Left lung (tissue), 10 donors: Measurements from ENCODE around the gene KCNIP4. TPM values are rescaled to one million over a fixed set of nuclear protein-coding genes. Genes with fewer than 3 reads are reported as not detected.

Experiments used
- ATAC-seq: fragments of 200-7000 bp; cut with Tn5 transposase; one replicate; pipeline ENCODE4 v1.9.1; 2020; ENCODE audit warnings: moderate library complexity
- DNase-seq, 4 donors: peaks; one replicate each; pipeline ENCODE4 v3.0.0-alpha.2; 2013 to 2020
- H3K27ac ChIP-seq, 2 donors: fragments of 200-600 bp; sonication (generic) in 1 of 2; one replicate each; pipeline versions ENCODE4 v1.5.0 to v1.8.0; 2020 to 2021
- H3K27me3 ChIP-seq, 2 donors: fragments of 200-600 bp; sonication (generic) in 1 of 2; one replicate each; pipeline versions ENCODE4 v1.5.0 to v1.8.0; 2020 to 2021
- H3K36me3 ChIP-seq, 2 donors: fragments of 200-600 bp; sonication (generic) in 1 of 2; one replicate each; pipeline versions ENCODE4 v1.5.0 to v1.8.0; 2020 to 2021
- H3K4me1 ChIP-seq, 2 donors: fragments of 200-600 bp; one replicate each; pipeline ENCODE4 v1.8.0; 2021
- H3K4me3 ChIP-seq, 2 donors: fragments of 200-600 bp; sonication (generic) in 1 of 2; one replicate each; pipeline versions ENCODE4 v1.5.0 to v1.8.0; 2020 to 2021; ENCODE audit warnings: mild to moderate bottlenecking in 1 of 2
- H3K9me3 ChIP-seq, 2 donors: fragments of 200-600 bp; sonication (generic) in 1 of 2; one replicate each; pipeline versions ENCODE4 v1.5.0 to v1.8.0; 2020 to 2021
- CTCF ChIP-seq, 2 donors: fragments of 200-600 bp; sonication (generic) in 1 of 2; IDR thresholded peaks; one replicate each; pipeline versions ENCODE4 v1.5.0 to v1.8.0; 2021; ENCODE audit warnings: antibody characterized with exemption in 2 of 2
- intact Hi-C, 2 donors: fragments of 100-400 bp; cut with DNase I; formaldehyde crosslinking; loops; one replicate each; pipeline versions ENCODE4 v1.11.2 to v1.14.2; 2022
- polyA plus RNA-seq, 6 donors: library from polyadenylated mRNA; unstranded; fragments of 120-200 nt; gene quantifications; one replicate each; pipeline ENCODE4 v1.2.1, GENCODE V29; 2013; ENCODE audit not compliant: insufficient read length in 6 of 6
- total RNA-seq, 2 donors: library from RNA; stranded (reverse); fragmentation: NEBNext Ultra II Directional; extraction: Animal tissue kit (Norgen Biotek cat#: 25700); gene quantifications; one replicate each; pipeline ENCODE4 v1.2.1, GENCODE V29; 2021
- donor health status: DM: no; HTN: yes; CAD: no.
- donor health status: DM: no; HTN: no; CAD: no.

KCNIP4 gene
- total and polyA plus RNA-seq, 8 donors, result 2.8 to 5.4 (median 4.9) TPM; not detected in 2

- Histone ChIP-seq H3K36me3 (no peaks in the 10 kb centered on the region), H3K9me3 (no peaks in the 10 kb centered on the region), H3K27ac (no peak overlapping the region), H3K4me1 (no peaks in the 10 kb centered on the region), H3K4me3 (no peak overlapping the region), H3K27me3 (no peaks in the 10 kb centered on the region)
- intact Hi-C loops, result no loop called here
- DNase-seq (no peak), ATAC-seq (no peak)
- no peak for TF ChIP-seq CTCF (IDR thresholded peaks at IDR 0.05)
Observed at GRCh38 chr4:21709031-21709430, 239.5 kb downstream of the KCNIP4 start.

GRCh38 chr4:21699446-21699845 lies 249.1 kb downstream of the KCNIP4 start:
- intact Hi-C loops, result no loop called here
- no peaks in the 10 kb centered on the region for H3K4me1 ChIP-seq
- TF ChIP-seq CTCF (IDR thresholded peaks at IDR 0.05), result no peak

GRCh38 chr4:21697583-21697982 lies 251.0 kb downstream of the KCNIP4 start:
- intact Hi-C loops, result no loop called here
- H3K4me1 ChIP-seq, result no peaks in the 10 kb centered on the region
- H3K9me3 ChIP-seq, result no peaks in the 10 kb centered on the region
- H3K27me3 ChIP-seq, result peaks cover 0 to 7% of the 10 kb centered on the region in 2 donors
- H3K27ac ChIP-seq, result no peak overlapping the region
- H3K4me3 ChIP-seq, result no peak overlapping the region
- no peak for TF ChIP-seq CTCF (IDR thresholded peaks at IDR 0.05)
- DNase-seq (peak in 1 of 4 donors; percentile 65), ATAC-seq (peak; percentile 19)
- no peaks in the 10 kb centered on the region for H3K36me3 ChIP-seq

More at GRCh38 chr4:21699446-21699845, 249.1 kb downstream of the KCNIP4 start:
- Histone ChIP-seq H3K36me3 (no peaks in the 10 kb centered on the region), H3K27ac (no peak overlapping the region), H3K9me3 (no peaks in the 10 kb centered on the region), H3K27me3 (peaks cover 0 to 7% of the 10 kb centered on the region in 2 donors), H3K4me3 (no peak overlapping the region)
- DNase-seq (no peak), ATAC-seq (no peak)

GRCh38 chr4:21695141-21695540 lies 253.4 kb downstream of the KCNIP4 start:
- DNase-seq (no peak), ATAC-seq (no peak)
- TF ChIP-seq CTCF (IDR thresholded peaks at IDR 0.05), result no peak
- peaks cover 0 to 7% of the 10 kb centered on the region in 2 donors for H3K27me3 ChIP-seq
- H3K36me3 ChIP-seq, result no peaks in the 10 kb centered on the region
- no peak overlapping the region for H3K27ac ChIP-seq
- no peaks in the 10 kb centered on the region for H3K9me3 ChIP-seq
- no peaks in the 10 kb centered on the region for H3K4me1 ChIP-seq
- intact Hi-C loops, result no loop called here
- H3K4me3 ChIP-seq, result no peak overlapping the region

GRCh38 chr4:21692241-21692640 lies 256.3 kb downstream of the KCNIP4 start:
- TF ChIP-seq CTCF (IDR thresholded peaks at IDR 0.05), result no peak
- H3K4me3 ChIP-seq, result no peak overlapping the region
- peaks cover 0 to under 1% of the 10 kb centered on the region in 2 donors for H3K27me3 ChIP-seq
- ATAC-seq, result no peak
- H3K9me3 ChIP-seq, result no peaks in the 10 kb centered on the region
- DNase-seq, result peak in 1 of 4 donors; percentile 19
- H3K27ac ChIP-seq, result no peak overlapping the region
- intact Hi-C loops, result no loop called here
- no peaks in the 10 kb centered on the region for H3K4me1 ChIP-seq
- H3K36me3 ChIP-seq, result no peaks in the 10 kb centered on the region
